Measurements from ENCODE around the gene STAP1. TPM values are rescaled to one million over a fixed set of nuclear protein-coding genes. Genes with fewer than 3 reads are reported as not detected.
"Not testable (repeated sequence)": the region's sequence is repeated elsewhere in the genome, so short reads cannot be mapped to it uniquely, and the experiment has no call there.

Gene STAP1
- total RNA-seq, 1 donor from 2014 or later, result not detected

DNA sequence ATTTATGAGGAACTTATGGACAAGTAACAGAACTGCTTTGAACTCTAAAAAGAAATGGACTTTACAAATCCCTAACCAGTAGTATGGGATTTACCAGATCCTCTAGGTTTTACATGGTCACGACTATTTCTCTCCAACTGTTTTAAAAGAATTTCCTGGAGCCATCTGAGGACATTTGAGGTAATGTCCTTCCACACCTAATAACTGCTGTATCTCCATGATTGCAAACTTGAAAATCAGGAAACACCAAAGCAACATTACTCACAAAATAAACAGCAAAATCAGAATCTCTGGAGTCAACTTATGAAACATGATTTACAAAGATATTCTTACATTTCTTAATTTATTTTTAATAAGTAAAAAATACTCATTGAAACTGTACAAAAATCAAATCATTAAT is 58.0 kb downstream of the STAP1 start:
- no peak for DNase-seq (ENCODE audit: low read depth)

DNA sequence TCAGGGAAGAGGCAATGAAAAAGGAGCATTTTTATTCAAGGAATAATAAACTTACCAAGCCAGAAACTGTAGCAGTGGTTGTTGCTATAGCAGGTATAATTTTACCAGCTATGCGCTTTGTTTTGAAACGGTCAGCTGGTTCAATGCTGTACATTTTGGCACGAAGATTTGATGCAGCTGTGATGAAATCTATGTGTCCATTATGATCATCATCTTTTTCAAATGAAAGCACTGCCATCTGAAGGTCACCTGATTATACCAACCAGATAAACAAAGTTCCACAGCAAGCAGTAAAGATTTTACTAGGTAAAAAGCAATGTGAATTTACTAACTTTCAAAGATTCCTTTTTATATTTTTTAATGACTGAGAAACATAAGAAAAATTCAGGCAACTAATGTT is 66.4 kb downstream of the STAP1 start:
- DNase-seq (ENCODE audit: low read depth), result no peak

- no peak for DNase-seq (ENCODE audit: low read depth)
Measured at GRCh38 chr4:67632492-67632891, 74.0 kb downstream of the STAP1 start.

DNA sequence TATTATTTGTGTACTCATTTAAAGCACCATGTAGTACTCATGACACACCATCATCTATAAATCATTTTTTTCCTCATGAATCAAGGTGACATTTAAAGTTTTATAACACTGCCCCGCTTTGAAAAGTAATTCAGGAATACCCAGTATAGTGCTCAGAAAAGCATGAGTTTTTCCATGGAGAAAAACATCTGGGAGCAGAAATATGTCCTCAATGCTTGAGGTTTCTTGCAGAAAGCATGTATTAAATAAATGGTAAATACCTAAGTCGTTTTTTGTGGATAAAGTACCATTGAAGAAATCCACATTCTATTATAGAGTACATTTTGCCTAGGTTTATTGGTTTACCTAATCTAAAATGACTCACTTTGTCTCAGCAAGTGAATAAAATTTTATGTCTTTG is 76.2 kb downstream of the STAP1 start:
- DNase-seq (ENCODE audit: low read depth), result peak; percentile 19

DNA sequence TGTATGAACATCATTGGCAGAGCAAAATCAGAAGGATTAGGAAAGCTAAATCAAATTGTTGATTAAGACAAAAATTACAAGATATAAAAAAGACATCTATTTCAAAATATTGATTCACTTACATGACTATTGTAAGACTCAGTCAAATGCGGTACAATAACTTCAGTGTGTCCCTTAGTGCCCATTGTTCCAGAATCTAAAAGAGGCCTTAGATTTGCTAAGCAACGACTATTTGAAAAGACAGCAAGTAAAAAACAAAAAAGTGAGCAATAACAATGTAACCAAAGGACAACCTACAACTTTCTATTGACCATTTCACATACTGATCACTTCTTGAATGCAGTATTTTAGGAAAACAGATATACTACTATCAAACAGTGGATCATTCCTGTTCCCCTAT is 76.8 kb downstream of the STAP1 start:
- no peak for DNase-seq (ENCODE audit: low read depth)

DNA sequence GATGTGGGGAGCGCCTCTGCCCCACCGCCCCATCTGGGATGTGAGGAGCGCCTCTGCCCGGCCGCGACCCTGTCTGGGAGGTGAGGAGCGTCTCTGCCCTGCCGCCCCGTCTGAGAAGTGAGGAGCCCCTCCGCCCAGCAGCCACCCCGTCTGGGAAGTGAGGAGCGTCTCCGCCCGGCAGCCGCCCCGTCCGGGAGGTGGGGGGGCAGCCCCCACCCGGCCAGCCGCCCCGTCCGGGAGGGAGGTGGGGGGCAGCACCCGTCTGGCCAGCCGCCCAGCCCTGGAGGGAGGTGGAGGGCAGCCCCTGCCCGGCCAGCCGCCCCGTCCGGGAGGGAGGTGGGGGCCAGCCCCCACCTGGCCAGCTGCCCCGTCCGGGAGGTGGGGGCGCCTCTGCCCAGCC is 78.5 kb downstream of the STAP1 start:
- DNase-seq (ENCODE audit: low read depth), result not testable (repeated sequence)

DNA sequence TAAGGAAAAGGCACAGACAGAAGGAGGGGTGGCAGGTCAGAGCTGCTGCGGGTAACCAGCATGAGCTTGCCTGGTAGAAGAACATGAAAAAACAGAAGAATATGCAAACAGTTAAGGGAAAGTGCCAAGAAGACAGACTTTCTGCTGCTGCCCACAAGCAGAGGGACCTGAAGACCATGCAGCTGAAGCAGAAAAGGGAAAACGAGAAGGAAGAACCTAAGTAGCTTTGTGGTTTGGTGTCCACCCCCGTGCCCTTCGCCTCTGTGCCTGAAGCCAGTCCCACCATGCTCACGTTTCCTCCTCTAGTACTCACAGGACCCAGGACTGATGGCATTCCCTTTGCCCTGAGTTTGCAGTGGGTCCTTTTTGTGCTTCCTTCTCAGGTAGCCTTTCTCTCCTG is 79.6 kb downstream of the STAP1 start:
- no peak for DNase-seq (ENCODE audit: low read depth)

- no peak for DNase-seq (ENCODE audit: low read depth)
Measured at GRCh38 chr4:67651536-67651935, 93.0 kb downstream of the STAP1 start.

Other genes with a start within 250 kb of the STAP1 start
- gene CENPC, start 13.2 kb upstream of the STAP1 start, total RNA-seq, result 9.2 and 13.9 TPM in 2 replicates
- 230 and 342 TPM in 2 replicates for gene UBA6, start 142.4 kb downstream of the STAP1 start, total RNA-seq
- not detected in 2 replicates for gene GNRHR, start 195.7 kb downstream of the STAP1 start, total RNA-seq

Data from renal cortical epithelial cell (primary cell).